CD4-positive, alpha-beta memory T cell (primary cell): Measurements from ENCODE around the gene DPY19L2. TPM values are rescaled to one million over a fixed set of nuclear protein-coding genes. Genes with fewer than 3 reads are reported as not detected.
"Not testable (repeated sequence)": the region's sequence is repeated elsewhere in the genome, so short reads cannot be mapped to it uniquely, and the experiment has no call there.

Experiments
- CTCF ChIA-PET: fragments of 350-600 bp; sonication (Branson Sonifier 250); formaldehyde crosslinking; loops from one replicate; lab custom pipeline; 2021; ENCODE audit warnings: inconsistent platforms; ENCODE audit not compliant: partially characterized antibody; lab: Charles Lee
- POLR2A ChIA-PET: fragments of 350-600 bp; sonication (Branson Sonifier 250); formaldehyde crosslinking; loops from one replicate; lab custom pipeline; 2021; ENCODE audit not compliant: partially characterized antibody; lab: Charles Lee
- DNase-seq, 5 donors: peaks; one replicate each; pipeline versions ENCODE4 v3.0.0 to v3.0.0-alpha.2; 2020 to 2022; ENCODE audit warnings: mixed read lengths in 1 of 5
- H3K27ac ChIP-seq: one replicate; pipeline ENCODE4 v1.7.0; 2013; ENCODE audit warnings: low read depth, low read length
- H3K27me3 ChIP-seq: 2 replicates; pipeline ENCODE4 v1.7.0; 2013; ENCODE audit warnings: mild to moderate bottlenecking, low read length, moderate library complexity; ENCODE audit not compliant: insufficient read depth
- H3K36me3 ChIP-seq: 2 replicates; pipeline ENCODE4 v1.7.0; 2013; ENCODE audit warnings: mild to moderate bottlenecking, low read length, moderate library complexity; ENCODE audit not compliant: insufficient read depth
- H3K4me1 ChIP-seq: 2 replicates; pipeline ENCODE4 v1.7.0; 2013; ENCODE audit warnings: mild to moderate bottlenecking, low read length, moderate library complexity; ENCODE audit not compliant: insufficient read depth
- H3K4me3 ChIP-seq, 2 donors: one replicate each; pipeline ENCODE4 v1.7.0; 2013; ENCODE audit warnings: low read length in 2 of 2, mild to moderate bottlenecking in 1 of 2
- H3K9me3 ChIP-seq, 2 donors: one replicate each; pipeline ENCODE4 v1.7.0; 2013; ENCODE audit warnings: low read length in 2 of 2, control low read depth in 1 of 2; ENCODE audit not compliant: control insufficient read depth in 1 of 2
- H3K27ac Mint-ChIP-seq, 7 donors: one replicate each; pipeline ENCODE4 v1.8.0; 2020 to 2021; ENCODE audit warnings: mixed read lengths in 7 of 7, mild to moderate bottlenecking in 6 of 7, inconsistent platforms in 3 of 7, moderate library complexity in 3 of 7
- H3K27me3 Mint-ChIP-seq, 2 donors: one replicate each; pipeline ENCODE4 v1.8.0; 2020 to 2021; ENCODE audit warnings: mixed read lengths in 2 of 2
- H3K36me3 Mint-ChIP-seq, 2 donors: one replicate each; pipeline ENCODE4 v1.8.0; 2020 to 2021; ENCODE audit warnings: mixed read lengths in 2 of 2, inconsistent platforms in 1 of 2, mild to moderate bottlenecking in 1 of 2
- H3K4me1 Mint-ChIP-seq, 4 donors: one replicate each; pipeline ENCODE4 v1.8.0; 2020 to 2021; ENCODE audit warnings: mixed read lengths in 4 of 4, mild to moderate bottlenecking in 1 of 4
- H3K4me3 Mint-ChIP-seq, 8 donors: one replicate each; pipeline ENCODE4 v1.8.0; 2020 to 2021; ENCODE audit warnings: mixed read lengths in 8 of 8, mild to moderate bottlenecking in 7 of 8, moderate library complexity in 6 of 8, inconsistent platforms in 3 of 8
- H3K9me3 Mint-ChIP-seq, 8 donors: one replicate each; pipeline ENCODE4 v1.8.0; 2020 to 2021; ENCODE audit warnings: mixed read lengths in 8 of 8, mild to moderate bottlenecking in 5 of 8, inconsistent platforms in 3 of 8, moderate library complexity in 1 of 8
- intact Hi-C: fragments of 100-400 bp; cut with micrococcal nuclease; formaldehyde crosslinking; loops from one replicate; pipeline ENCODE4 v1.15.1; 2023
- polyA plus RNA-seq, 2 donors: library from polyadenylated mRNA; unstranded; fragments of 300-500 nt; fragmentation: Illumina TruSeq; gene quantifications; one replicate each; pipeline ENCODE4 v1.2.3, GENCODE V29; 2021
- total RNA-seq, 2 experiments: library from RNA; stranded (reverse); gene quantifications; one replicate each; pipeline ENCODE4 v1.2.3, GENCODE V29; 2021

DPY19L2 gene
- total and polyA plus RNA-seq, 4 experiments from 2014 or later, result 0.39 to 0.97 (median 0.93) TPM; not detected in 1

DNA sequence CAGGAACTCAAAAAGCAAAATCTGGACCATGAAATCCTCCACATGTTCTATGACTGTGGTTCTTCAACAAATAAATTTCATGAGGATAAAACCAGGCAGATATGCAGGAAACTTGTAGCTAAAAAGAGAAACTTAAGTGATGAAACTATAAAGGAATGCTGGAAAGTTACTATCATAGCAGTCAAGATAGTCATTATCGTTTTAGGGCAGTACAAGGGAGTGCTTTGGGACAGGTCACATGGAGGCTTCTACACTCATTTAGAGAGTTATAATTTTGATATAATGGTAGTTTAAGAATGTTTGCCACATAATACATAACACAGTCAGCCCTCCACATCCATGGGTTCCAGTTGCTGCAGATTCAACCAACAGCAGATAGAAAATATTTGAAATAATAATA, 52.7 kb downstream of the DPY19L2 start:
- H3K4me3 ChIP-seq, H3K36me3 Mint-ChIP-seq, H3K27me3 Mint-ChIP-seq, H3K27ac Mint-ChIP-seq, DNase-seq, POLR2A ChIA-PET, H3K4me3 Mint-ChIP-seq, H3K9me3 ChIP-seq, H3K27me3 ChIP-seq, H3K36me3 ChIP-seq, H3K9me3 Mint-ChIP-seq, H3K4me1 Mint-ChIP-seq, CTCF ChIA-PET, intact Hi-C loops, H3K4me1 ChIP-seq, H3K27ac ChIP-seq: not testable (repeated sequence)

DNA sequence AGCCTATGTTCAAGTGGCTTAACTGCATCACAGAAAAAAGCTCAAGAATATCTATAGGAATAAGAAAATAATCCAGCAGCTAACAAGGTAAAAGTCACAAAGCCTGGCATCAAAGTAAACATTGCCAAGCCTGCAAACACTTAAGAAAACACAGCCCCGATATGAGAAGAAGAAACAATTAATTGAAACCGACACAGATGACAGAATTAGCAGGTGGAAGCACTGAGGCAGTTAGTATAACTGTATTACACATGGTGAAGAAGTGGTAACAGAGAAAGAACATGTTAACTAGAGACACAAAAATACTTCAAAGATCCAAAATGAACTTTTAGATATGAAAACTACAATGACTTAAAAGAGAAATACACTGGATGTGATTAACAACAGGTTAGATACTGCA, 57.0 kb downstream of the DPY19L2 start:
- CTCF ChIA-PET, H3K36me3 Mint-ChIP-seq, H3K27me3 ChIP-seq, DNase-seq, H3K4me3 ChIP-seq, intact Hi-C loops, H3K36me3 ChIP-seq, POLR2A ChIA-PET, H3K27ac Mint-ChIP-seq, H3K27ac ChIP-seq, H3K4me1 ChIP-seq, H3K9me3 Mint-ChIP-seq, H3K4me3 Mint-ChIP-seq, H3K4me1 Mint-ChIP-seq, H3K27me3 Mint-ChIP-seq, H3K9me3 ChIP-seq: not testable (repeated sequence)

DNA sequence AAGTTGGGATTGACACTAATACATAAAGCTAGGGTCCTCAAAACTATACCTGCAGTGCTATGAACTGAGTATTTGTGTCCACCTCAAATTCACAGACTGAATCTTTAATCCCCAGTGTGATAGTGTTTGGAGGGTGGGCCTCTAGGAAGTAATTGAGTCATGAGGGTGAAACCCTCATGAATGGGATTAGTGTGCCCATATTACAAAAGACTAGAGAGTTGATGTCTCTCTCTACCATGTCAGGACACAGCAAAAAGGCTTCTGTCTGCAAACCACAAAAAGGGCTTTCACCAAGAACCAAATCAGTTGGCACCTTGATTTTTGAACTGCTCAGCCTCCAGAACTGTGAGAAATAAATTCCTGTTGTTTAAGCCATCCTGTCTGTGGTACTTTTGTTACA, 59.0 kb downstream of the DPY19L2 start:
- H3K27ac ChIP-seq, H3K27me3 Mint-ChIP-seq, H3K4me3 Mint-ChIP-seq, H3K4me3 ChIP-seq, H3K36me3 Mint-ChIP-seq, DNase-seq, H3K9me3 Mint-ChIP-seq, H3K27ac Mint-ChIP-seq, intact Hi-C loops, H3K9me3 ChIP-seq, H3K4me1 ChIP-seq, POLR2A ChIA-PET, H3K27me3 ChIP-seq, H3K4me1 Mint-ChIP-seq, CTCF ChIA-PET, H3K36me3 ChIP-seq: not testable (repeated sequence)

DNA sequence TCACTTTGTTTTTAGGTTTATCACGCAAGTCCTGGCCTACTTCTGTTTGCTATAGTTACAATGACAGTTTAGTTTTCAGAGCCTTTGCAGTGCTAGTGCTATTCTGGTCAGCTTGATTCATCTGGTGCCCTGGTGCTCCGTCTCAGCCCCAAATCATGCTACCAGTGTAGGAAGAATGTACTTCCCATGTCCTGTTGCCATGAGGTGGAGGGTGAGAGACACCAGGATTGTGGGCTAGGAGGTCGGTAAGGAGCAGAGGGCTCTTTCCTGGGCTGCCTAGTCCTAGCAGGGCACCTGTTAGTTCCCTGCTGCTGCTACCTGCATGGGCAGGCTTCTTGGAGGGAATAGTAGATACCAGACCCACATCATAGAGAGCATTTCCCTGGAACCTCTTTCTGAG, 63.3 kb downstream of the DPY19L2 start:
- H3K4me1 Mint-ChIP-seq, H3K27me3 ChIP-seq, H3K27ac Mint-ChIP-seq, H3K4me3 Mint-ChIP-seq, intact Hi-C loops, H3K27me3 Mint-ChIP-seq, H3K4me1 ChIP-seq, H3K36me3 Mint-ChIP-seq, DNase-seq, CTCF ChIA-PET, POLR2A ChIA-PET, H3K4me3 ChIP-seq, H3K9me3 Mint-ChIP-seq, H3K36me3 ChIP-seq, H3K9me3 ChIP-seq, H3K27ac ChIP-seq: not testable (repeated sequence)

DNA sequence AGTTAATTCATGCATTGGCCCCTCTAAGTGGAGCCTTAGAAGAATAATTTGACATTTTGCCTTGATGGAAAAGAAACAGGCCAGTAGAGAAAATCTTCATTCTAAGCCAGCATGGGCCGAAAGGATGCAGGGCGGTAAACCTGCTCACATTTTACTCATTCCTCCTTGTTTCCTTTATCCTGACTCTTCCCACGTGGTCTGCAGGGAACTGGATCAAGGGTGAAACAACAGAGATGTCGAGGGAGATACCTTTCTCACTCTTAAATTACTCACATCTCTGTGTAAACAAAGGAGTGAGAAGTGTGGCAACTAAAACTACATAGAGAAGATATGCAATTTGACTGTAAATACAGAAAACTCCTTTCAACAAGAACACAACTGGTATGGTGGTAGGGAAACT, 73.5 kb downstream of the DPY19L2 start:
- H3K36me3 ChIP-seq, H3K27me3 Mint-ChIP-seq, H3K4me1 Mint-ChIP-seq, H3K27ac ChIP-seq, H3K4me1 ChIP-seq, H3K27ac Mint-ChIP-seq, H3K9me3 Mint-ChIP-seq, POLR2A ChIA-PET, H3K4me3 ChIP-seq, H3K36me3 Mint-ChIP-seq, H3K9me3 ChIP-seq, H3K4me3 Mint-ChIP-seq, H3K27me3 ChIP-seq, intact Hi-C loops, CTCF ChIA-PET, DNase-seq: not testable (repeated sequence)

DNA sequence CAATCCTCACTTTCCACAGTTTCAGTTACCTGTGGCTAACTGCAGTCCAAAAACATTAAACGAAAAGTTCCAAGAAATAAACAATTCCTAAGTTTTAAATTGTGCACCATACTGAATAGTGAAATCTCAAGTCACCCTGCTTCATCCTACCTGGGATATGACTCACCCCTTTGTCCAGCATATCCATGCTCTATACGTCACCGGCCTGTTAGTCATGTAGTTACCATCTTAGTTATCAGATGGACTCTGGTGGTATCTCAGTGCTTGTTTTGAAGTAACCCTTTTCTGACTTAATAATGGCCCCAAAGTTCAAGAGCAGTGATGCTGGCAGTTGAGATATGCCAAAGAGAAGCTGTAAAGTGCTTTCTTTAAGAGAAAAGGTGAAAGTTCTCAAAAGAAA, 83.9 kb downstream of the DPY19L2 start:
- H3K4me3 Mint-ChIP-seq, H3K36me3 ChIP-seq, H3K27ac Mint-ChIP-seq, H3K9me3 ChIP-seq, H3K4me1 Mint-ChIP-seq, H3K27ac ChIP-seq, H3K9me3 Mint-ChIP-seq, H3K4me3 ChIP-seq, intact Hi-C loops, H3K4me1 ChIP-seq, H3K36me3 Mint-ChIP-seq, H3K27me3 ChIP-seq, DNase-seq, H3K27me3 Mint-ChIP-seq, POLR2A ChIA-PET, CTCF ChIA-PET: not testable (repeated sequence)

DNA sequence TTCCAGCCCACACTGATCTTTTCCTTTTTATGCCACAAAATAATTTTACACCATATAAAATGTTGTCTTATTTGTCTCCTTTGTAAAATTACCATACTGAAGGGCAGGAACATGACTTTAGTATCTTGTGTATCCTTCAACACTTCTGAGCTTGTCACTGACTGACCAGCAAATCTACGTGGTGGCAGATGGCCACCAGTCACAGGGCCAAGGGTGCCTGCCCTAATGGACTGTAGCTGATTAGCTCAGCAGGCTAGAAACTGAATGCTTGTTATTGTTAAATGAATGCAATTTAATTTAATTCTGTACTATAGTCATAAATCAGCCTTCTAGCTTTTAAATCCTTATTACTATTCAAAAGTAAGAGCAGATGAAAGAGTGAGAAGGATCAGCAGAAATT, 85.0 kb downstream of the DPY19L2 start:
- H3K9me3 ChIP-seq, H3K4me3 ChIP-seq, H3K27me3 ChIP-seq, H3K36me3 ChIP-seq, H3K4me1 ChIP-seq, CTCF ChIA-PET, H3K36me3 Mint-ChIP-seq, DNase-seq, H3K9me3 Mint-ChIP-seq, H3K4me3 Mint-ChIP-seq, H3K27ac ChIP-seq, H3K27me3 Mint-ChIP-seq, POLR2A ChIA-PET, H3K27ac Mint-ChIP-seq, H3K4me1 Mint-ChIP-seq, intact Hi-C loops: not testable (repeated sequence)

- POLR2A ChIA-PET, H3K4me3 ChIP-seq, H3K9me3 ChIP-seq, H3K9me3 Mint-ChIP-seq, H3K36me3 ChIP-seq, CTCF ChIA-PET, H3K27me3 Mint-ChIP-seq, H3K4me1 Mint-ChIP-seq, H3K27ac ChIP-seq, H3K36me3 Mint-ChIP-seq, H3K27me3 ChIP-seq, DNase-seq, intact Hi-C loops, H3K27ac Mint-ChIP-seq, H3K4me1 ChIP-seq, H3K4me3 Mint-ChIP-seq: not testable (repeated sequence)
Observed at GRCh38 chr12:63577631-63578030, 90.7 kb downstream of the DPY19L2 start.
